Activated naive CD4-positive, alpha-beta T cell treated with anti-CD3 and anti-CD28 coated beads, Interleukin-2, amount 50 U/mL, for 16 hours (primary cell): ENCODE results near the gene RBM26.

ENCODE experiments used
- DNase-seq: peaks from one replicate; pipeline ENCODE4 v3.0.0-alpha.2; 2020

Gene RBM26

DNA sequence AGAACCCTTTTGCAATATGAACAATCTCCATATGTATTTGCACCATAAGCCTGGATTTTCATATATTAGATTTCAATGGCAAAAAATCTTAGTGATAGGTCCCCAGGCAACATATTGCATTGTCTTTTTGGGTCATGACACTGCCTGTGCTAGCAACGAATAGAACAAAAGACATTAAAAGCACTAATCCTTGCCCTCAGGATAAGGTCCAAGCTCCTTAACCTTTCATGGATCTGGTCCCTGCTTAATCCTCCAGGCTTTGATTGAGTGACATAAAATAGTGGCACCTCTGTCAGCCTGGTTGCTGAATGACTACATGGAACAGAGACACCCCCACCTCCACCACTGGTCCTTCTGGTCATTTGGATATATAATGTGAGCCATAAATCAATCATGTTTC is 134.4 kb downstream of the RBM26 start:
- DNase-seq: no peak

DNA sequence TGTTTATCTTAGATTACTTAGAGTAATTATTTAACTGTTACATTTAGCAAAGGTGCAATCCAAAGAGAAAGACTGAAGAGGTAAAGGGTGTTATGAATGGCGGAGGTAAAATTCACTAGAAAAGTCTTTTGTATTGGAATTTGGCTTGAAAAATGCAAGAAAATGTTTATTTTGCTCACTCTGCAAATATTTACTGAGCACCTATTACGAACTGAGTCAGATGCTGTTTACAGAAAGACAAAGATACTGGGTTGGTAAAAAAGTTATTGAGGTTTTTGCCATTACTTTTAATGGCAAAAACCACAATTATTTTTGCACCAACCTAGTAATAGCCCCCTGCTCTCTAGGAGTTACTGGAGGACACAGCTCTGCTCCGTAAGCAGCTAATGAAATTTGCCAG is 135.2 kb downstream of the RBM26 start:
- DNase-seq: no peak
